H9 (cell line): ENCODE data around the gene PKDCC. TPM values are rescaled to one million over a fixed set of nuclear protein-coding genes. Genes with fewer than 3 reads are reported as not detected.

Experiments
- DNase-seq: peaks from one replicate; pipeline ENCODE4 v3.0.0-alpha.2; 2017
- H2AFZ ChIP-seq: one replicate; pipeline ENCODE4 v1.6.1; 2013; ENCODE audit warnings: mild to moderate bottlenecking, low read length, control low read depth, moderate library complexity
- H2AK5ac ChIP-seq: 2 replicates; pipeline ENCODE4 v1.6.1; 2013; ENCODE audit warnings: low read length, control low read depth, mixed read lengths; ENCODE audit not compliant: insufficient read length
- H2BK120ac ChIP-seq: one replicate; pipeline ENCODE4 v1.6.1; 2013; ENCODE audit warnings: low read depth, mild to moderate bottlenecking, low read length, control low read depth, inconsistent platforms; ENCODE audit not compliant: poor library complexity, severe bottlenecking
- H2BK12ac ChIP-seq: 2 replicates; pipeline ENCODE4 v1.6.1; 2013; ENCODE audit warnings: low read length, control low read depth, mixed read lengths, low read depth; ENCODE audit not compliant: insufficient read length
- H2BK15ac ChIP-seq: 2 replicates; pipeline ENCODE4 v1.6.1; 2013; ENCODE audit warnings: low read depth, low read length, control low read depth
- H2BK20ac ChIP-seq: one replicate; pipeline ENCODE4 v1.6.1; 2013; ENCODE audit warnings: low read depth, mild to moderate bottlenecking, low read length, control low read depth, inconsistent platforms; ENCODE audit not compliant: poor library complexity, severe bottlenecking
- H2BK5ac ChIP-seq: 2 replicates; pipeline ENCODE4 v1.6.1; 2013; ENCODE audit warnings: low read length, control low read depth, mixed read lengths; ENCODE audit not compliant: insufficient read length
- H3K14ac ChIP-seq: 2 replicates; pipeline ENCODE4 v1.6.1; 2013; ENCODE audit warnings: low read length, control low read depth; ENCODE audit not compliant: insufficient read depth
- H3K18ac ChIP-seq: 2 replicates; pipeline ENCODE4 v1.6.1; 2013; ENCODE audit warnings: low read depth, mild to moderate bottlenecking, mixed read lengths, low read length, control low read depth; ENCODE audit not compliant: insufficient read length
- H3K23ac ChIP-seq: 2 replicates; pipeline ENCODE4 v1.6.1; 2013; ENCODE audit warnings: low read length, control low read depth, mixed read lengths, low read depth; ENCODE audit not compliant: insufficient read length
- H3K23me2 ChIP-seq: 2 replicates; pipeline ENCODE4 v1.6.1; 2013; ENCODE audit warnings: low read depth, mild to moderate bottlenecking, mixed read lengths, low read length, control low read depth; ENCODE audit not compliant: insufficient read length, poor library complexity, severe bottlenecking
- H3K27ac ChIP-seq: 2 replicates; pipeline ENCODE4 v1.5.1; 2013; ENCODE audit warnings: low read length, control low read depth, mixed read lengths, low read depth; ENCODE audit not compliant: insufficient read length
- H3K27me3 ChIP-seq: 2 replicates; pipeline ENCODE4 v1.6.1; 2013; ENCODE audit warnings: low read length, control low read depth, inconsistent platforms; ENCODE audit not compliant: insufficient read depth
- H3K4ac ChIP-seq: 2 replicates; pipeline ENCODE4 v1.6.1; 2013; ENCODE audit warnings: low read depth, mild to moderate bottlenecking, control low read depth, inconsistent platforms, low read length, moderate library complexity
- H3K4me1 ChIP-seq: 2 replicates; pipeline ENCODE4 v1.6.1; 2013; ENCODE audit warnings: low read length, control low read depth, inconsistent platforms; ENCODE audit not compliant: insufficient read depth
- H3K4me2 ChIP-seq: 2 replicates; pipeline ENCODE4 v1.6.1; 2013; ENCODE audit warnings: low read length, control low read depth, mixed read lengths; ENCODE audit not compliant: insufficient read length, insufficient read depth
- H3K56ac ChIP-seq: 2 replicates; pipeline ENCODE4 v1.6.1; 2013; ENCODE audit warnings: low read depth, mild to moderate bottlenecking, mixed read lengths, low read length, control low read depth; ENCODE audit not compliant: insufficient read length
- H3K79me1 ChIP-seq: 2 replicates; pipeline ENCODE4 v1.6.1; 2013; ENCODE audit warnings: low read depth, mild to moderate bottlenecking, moderate library complexity, low read length, control low read depth, inconsistent platforms; ENCODE audit not compliant: insufficient read depth, poor library complexity, severe bottlenecking
- H3K79me2 ChIP-seq: 2 replicates; pipeline ENCODE4 v1.6.1; 2013; ENCODE audit warnings: low read length, control low read depth, inconsistent platforms; ENCODE audit not compliant: insufficient read depth
- H3K9ac ChIP-seq: 2 replicates; pipeline ENCODE4 v1.6.1; 2013; ENCODE audit warnings: low read length, control low read depth, mixed read lengths; ENCODE audit not compliant: insufficient read length; ENCODE audit errors: extremely low read depth
- H3K9me3 ChIP-seq: one replicate; pipeline ENCODE4 v1.6.1; 2013; ENCODE audit warnings: low read depth, low read length, inconsistent platforms; ENCODE audit not compliant: control insufficient read depth
- H3T11ph ChIP-seq: one replicate; pipeline ENCODE4 v1.6.1; 2013; ENCODE audit warnings: mild to moderate bottlenecking, low read length, control low read depth, inconsistent platforms
- H4K20me1 ChIP-seq: one replicate; pipeline ENCODE4 v1.6.1; 2013; ENCODE audit not compliant: control insufficient read depth, insufficient read length, insufficient read depth
- H4K5ac ChIP-seq: 2 replicates; pipeline ENCODE4 v1.6.1; 2013; ENCODE audit warnings: low read depth, mild to moderate bottlenecking, mixed read lengths, low read length, control low read depth; ENCODE audit not compliant: insufficient read length
- H4K8ac ChIP-seq: replicated peaks from 2 replicates; pipeline ENCODE4 v1.6.1; 2013; ENCODE audit warnings: low read length, control low read depth, mixed read lengths, low read depth; ENCODE audit not compliant: insufficient read length
- H4K91ac ChIP-seq: 2 replicates; pipeline ENCODE4 v1.6.1; 2013; ENCODE audit warnings: low read depth, mild to moderate bottlenecking, moderate library complexity, mixed read lengths, low read length, control low read depth; ENCODE audit not compliant: insufficient read length
- H3K27ac Mint-ChIP-seq, 3 experiments: 2 replicates in 2 of 3; 3 replicates in 1 of 3; pipeline ENCODE4 v1.8.0; 2020 to 2021; ENCODE audit warnings: mixed read lengths in 3 of 3, mild to moderate bottlenecking in 1 of 3, moderate library complexity in 1 of 3
- H3K27me3 Mint-ChIP-seq: 2 replicates; pipeline ENCODE4 v1.8.0; 2021; ENCODE audit warnings: low read depth, mild to moderate bottlenecking, moderate library complexity, mixed read lengths
- H3K36me3 Mint-ChIP-seq, 3 experiments: 2 replicates in 2 of 3; 3 replicates in 1 of 3; pipeline ENCODE4 v1.8.0; 2020 to 2021; ENCODE audit warnings: low read depth in 3 of 3, mixed read lengths in 3 of 3; ENCODE audit not compliant: insufficient read depth in 1 of 3
- H3K4me1 Mint-ChIP-seq, 2 experiments: 2 replicates each; pipeline ENCODE4 v1.8.0; 2020; ENCODE audit warnings: mixed read lengths in 2 of 2
- H3K4me3 Mint-ChIP-seq, 2 experiments: 2 replicates in 1 of 2; 3 replicates in 1 of 2; pipeline ENCODE4 v1.8.0; 2020 to 2021; ENCODE audit warnings: mild to moderate bottlenecking in 2 of 2, mixed read lengths in 2 of 2, moderate library complexity in 1 of 2
- H3K9me3 Mint-ChIP-seq, 2 experiments: 2 replicates in 1 of 2; 3 replicates in 1 of 2; pipeline ENCODE4 v1.8.0; 2020; ENCODE audit warnings: mild to moderate bottlenecking in 2 of 2, mixed read lengths in 2 of 2, moderate library complexity in 1 of 2
- WGBS: extraction: QIAGEN DNeasy Blood & Tissue Kit; methylation state at CpG from one replicate; pipeline ENCODE4 v1.1.7; 2013; ENCODE audit warnings: missing lambda C conversion rate, low lambda C conversion rate, mixed read lengths; ENCODE audit not compliant: insufficient read length; ENCODE audit errors: extremely low coverage; 5-methylcytosine and 5-hydroxymethylcytosine counted together
- total RNA-seq: library from RNA; stranded (reverse); gene quantifications from 2 replicates; pipeline ENCODE4 v1.2.1, GENCODE V29; 2021
- TF ChIP-seq, protein P1 (sequence below): fragments of 200-600 bp; sonication (generic); conservative IDR thresholded peaks from 3 replicates; pipeline ENCODE4 v1.8.0; 2021; ENCODE audit warnings: antibody characterized with exemption, mild to moderate bottlenecking

PKDCC gene
- total RNA-seq, 1 experiment from 2014 or later, result 134 TPM

DNA sequence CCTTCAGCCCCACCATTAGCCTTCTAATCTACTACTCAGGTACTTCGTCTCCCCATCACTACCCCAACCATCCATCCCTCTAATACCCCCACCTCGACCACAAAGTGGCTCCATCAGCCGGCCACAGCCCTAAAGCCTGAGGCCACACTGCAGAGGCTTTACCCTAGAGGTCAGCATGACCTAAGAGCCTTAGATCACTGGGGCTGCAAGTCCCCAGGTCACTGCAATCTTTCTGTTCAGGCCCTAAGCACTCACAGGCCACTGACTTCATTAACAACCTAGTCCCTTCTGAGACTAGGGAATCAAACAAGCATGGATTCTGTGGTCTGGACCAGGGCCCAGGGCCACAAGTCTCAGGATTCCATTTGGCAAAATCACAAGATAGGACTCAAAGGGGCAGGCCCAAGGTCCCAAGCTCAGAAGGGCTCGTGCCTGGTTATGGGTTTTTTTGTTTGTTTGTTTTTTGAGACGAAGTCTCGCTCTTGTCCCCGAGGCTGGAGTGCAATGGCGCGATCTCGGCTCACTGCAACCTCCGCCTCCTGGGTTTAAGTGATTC is 37.0 kb upstream of the PKDCC start:
- Histone ChIP-seq H2BK20ac (no peak overlapping the region), H2BK5ac (no peak overlapping the region), H2BK12ac (no peak overlapping the region), H3K4ac (no peak overlapping the region), H4K5ac (no peak overlapping the region), H3K4me2 (no peak overlapping the region), H2AK5ac (no peak overlapping the region), H3K79me2 (no peaks in the 10 kb centered on the region), H3K23me2 (no peaks in the 10 kb centered on the region), H3K27me3 (no peaks in the 10 kb centered on the region), H3K27ac (no peak overlapping the region), H3K14ac (no peak overlapping the region), H4K8ac (no peak overlapping the region), H3K9me3 (no peaks in the 10 kb centered on the region), H3K23ac (no peak overlapping the region), H3K56ac (no peak overlapping the region), H2BK15ac (no peak overlapping the region), H2AFZ (no peak overlapping the region), H3K18ac (no peak overlapping the region), H3K9ac (no peak overlapping the region), H2BK120ac (no peak overlapping the region), H3K79me1 (no peaks in the 10 kb centered on the region), H4K20me1 (no peaks in the 10 kb centered on the region), H4K91ac (no peak overlapping the region), H3T11ph (no peak overlapping the region), H3K4me1 (no peaks in the 10 kb centered on the region)
- WGBS, result 100% methylated on average over 2 of the region's 11 CpGs
- H3K27ac Mint-ChIP-seq, result no peak overlapping the region
- peaks cover 13 to 14% of the 10 kb centered on the region in 2 experiments; a peak in 4 of 5 replicates for H3K9me3 Mint-ChIP-seq
- no peak overlapping the region for H3K4me3 Mint-ChIP-seq
- H3K4me1 Mint-ChIP-seq, result peaks cover 0 to 8% of the 10 kb centered on the region in 2 experiments; a peak in 2 of 4 replicates
- TF ChIP-seq, protein P1, sequence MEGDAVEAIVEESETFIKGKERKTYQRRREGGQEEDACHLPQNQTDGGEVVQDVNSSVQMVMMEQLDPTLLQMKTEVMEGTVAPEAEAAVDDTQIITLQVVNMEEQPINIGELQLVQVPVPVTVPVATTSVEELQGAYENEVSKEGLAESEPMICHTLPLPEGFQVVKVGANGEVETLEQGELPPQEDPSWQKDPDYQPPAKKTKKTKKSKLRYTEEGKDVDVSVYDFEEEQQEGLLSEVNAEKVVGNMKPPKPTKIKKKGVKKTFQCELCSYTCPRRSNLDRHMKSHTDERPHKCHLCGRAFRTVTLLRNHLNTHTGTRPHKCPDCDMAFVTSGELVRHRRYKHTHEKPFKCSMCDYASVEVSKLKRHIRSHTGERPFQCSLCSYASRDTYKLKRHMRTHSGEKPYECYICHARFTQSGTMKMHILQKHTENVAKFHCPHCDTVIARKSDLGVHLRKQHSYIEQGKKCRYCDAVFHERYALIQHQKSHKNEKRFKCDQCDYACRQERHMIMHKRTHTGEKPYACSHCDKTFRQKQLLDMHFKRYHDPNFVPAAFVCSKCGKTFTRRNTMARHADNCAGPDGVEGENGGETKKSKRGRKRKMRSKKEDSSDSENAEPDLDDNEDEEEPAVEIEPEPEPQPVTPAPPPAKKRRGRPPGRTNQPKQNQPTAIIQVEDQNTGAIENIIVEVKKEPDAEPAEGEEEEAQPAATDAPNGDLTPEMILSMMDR, result no peak
- no peaks in the 10 kb centered on the region for H3K27me3 Mint-ChIP-seq
- H3K36me3 Mint-ChIP-seq, result peaks cover 1 to 10% (median 5%) of the 10 kb centered on the region in 3 experiments; a peak in 5 of 7 replicates
- DNase-seq, result no peak
